OCI-LY3 (cell line): ENCODE measurements around the gene OPN3.

Experiments used
- H2AFZ ChIP-seq: fragments of 200-600, 300-600 bp; shearing (Covaris generic); 2 replicates; pipeline ENCODE4 v1.6.0; 2014; ENCODE audit warnings: antibody characterized with exemption, low read depth, low read length
- H3K27ac ChIP-seq: fragments of 200-600, 300-600 bp; sonication (generic); 2 replicates; pipeline ENCODE4 v1.5.1; 2014; ENCODE audit warnings: mild to moderate bottlenecking, low read length, moderate library complexity, mixed read lengths
- H3K27me3 ChIP-seq: fragments of 200-600, 300-600 bp; sonication (generic); 2 replicates; pipeline ENCODE4 v1.6.1; 2014; ENCODE audit warnings: low read depth, low read length, mixed read lengths
- H3K36me3 ChIP-seq: fragments of 200-600, 300-600 bp; sonication (generic); replicated peaks from 2 replicates; pipeline ENCODE3; 2014; ENCODE audit warnings: low read depth, low read length, mixed read lengths
- H3K4me1 ChIP-seq: fragments of 300-600, 200-600 bp; sonication (generic); 2 replicates; pipeline ENCODE4 v1.6.1; 2014; ENCODE audit warnings: low read length, mixed read lengths
- H3K4me2 ChIP-seq: fragments of 200-600, 300-600 bp; sonication (generic); 2 replicates; pipeline ENCODE4 v1.6.1; 2014; ENCODE audit warnings: low read length, mixed read lengths
- H3K4me3 ChIP-seq: fragments of 300-600, 200-600 bp; sonication (generic); 2 replicates; pipeline ENCODE4 v1.5.1; 2014; ENCODE audit warnings: antibody characterized with exemption, mild to moderate bottlenecking, low read length, moderate library complexity
- H3K79me2 ChIP-seq: fragments of 300-600, 200-600 bp; shearing (Covaris generic); 2 replicates; pipeline ENCODE4 v1.6.1; 2014; ENCODE audit warnings: mild to moderate bottlenecking, low read length, mixed read lengths
- H3K9ac ChIP-seq: fragments of 300-600, 200-600 bp; shearing (Covaris generic); 2 replicates; pipeline ENCODE4 v1.6.0; 2014; ENCODE audit warnings: mild to moderate bottlenecking, low read length, moderate library complexity
- H3K9me3 ChIP-seq: fragments of 200-600, 300-600 bp; shearing (Covaris generic); 2 replicates; pipeline ENCODE4 v1.6.1; 2014; ENCODE audit warnings: low read length, mixed read lengths; ENCODE audit not compliant: insufficient read depth
- H4K20me1 ChIP-seq: fragments of 200-600, 300-600 bp; sonication (generic); 2 replicates; pipeline ENCODE4 v1.6.1; 2016; ENCODE audit warnings: low read length, mixed read lengths; ENCODE audit not compliant: insufficient read depth
- CTCF ChIP-seq: fragments of 200-600, 300-600 bp; sonication (generic); IDR thresholded peaks from 2 replicates; pipeline ENCODE4 v1.5.1; 2014; ENCODE audit warnings: antibody characterized with exemption, low read length, low read depth
- EZH2phosphoT487 ChIP-seq: fragments of 200-600 bp; shearing (Covaris generic); IDR thresholded peaks from 2 replicates; pipeline ENCODE4 v1.6.1; 2018; ENCODE audit warnings: antibody characterized with exemption, mixed run types, low read depth

The OPN3 gene

GRCh38 chr1:241607497-241607896 is 32.7 kb downstream of the OPN3 start:
- Histone ChIP-seq H2AFZ (no peak overlapping the region), H3K79me2 (no peaks in the 10 kb centered on the region), H3K36me3 (no peaks in the 10 kb centered on the region), H3K9me3 (no peaks in the 10 kb centered on the region), H3K4me3 (no peak overlapping the region), H3K4me1 (peaks cover 10% of the 10 kb centered on the region), H3K4me2 (no peak overlapping the region), H3K27me3 (no peaks in the 10 kb centered on the region), H3K27ac (no peak overlapping the region), H3K9ac (no peak overlapping the region), H4K20me1 (no peaks in the 10 kb centered on the region)
- TF ChIP-seq CTCF (no peak), EZH2phosphoT487 (no peak)

GRCh38 chr1:241606544-241606943 is 33.6 kb downstream of the OPN3 start:
- Histone ChIP-seq H3K27me3 (no peaks in the 10 kb centered on the region), H3K4me1 (peaks cover 10% of the 10 kb centered on the region), H2AFZ (no peak overlapping the region), H3K79me2 (no peaks in the 10 kb centered on the region), H3K36me3 (no peaks in the 10 kb centered on the region), H4K20me1 (no peaks in the 10 kb centered on the region), H3K27ac (no peak overlapping the region), H3K9me3 (no peaks in the 10 kb centered on the region), H3K4me2 (no peak overlapping the region), H3K9ac (no peak overlapping the region), H3K4me3 (no peak overlapping the region)
- TF ChIP-seq EZH2phosphoT487 (no peak), CTCF (no peak)

- H3K4me2 ChIP-seq = no peak overlapping the region
- peaks cover 15% of the 10 kb centered on the region for H3K4me1 ChIP-seq
- H3K9ac ChIP-seq = no peak overlapping the region
- no peak for TF ChIP-seq EZH2phosphoT487
- peak; percentile 76 for TF ChIP-seq CTCF
- no peaks in the 10 kb centered on the region for H3K36me3 ChIP-seq
- no peak overlapping the region for H2AFZ ChIP-seq
- H3K79me2 ChIP-seq = no peaks in the 10 kb centered on the region
- no peaks in the 10 kb centered on the region for H3K9me3 ChIP-seq
- no peak overlapping the region for H3K4me3 ChIP-seq
- no peak overlapping the region for H3K27ac ChIP-seq
- H3K27me3 ChIP-seq = no peaks in the 10 kb centered on the region
- no peaks in the 10 kb centered on the region for H4K20me1 ChIP-seq
Observed at GRCh38 chr1:241605146-241605805, 34.9 kb downstream of the OPN3 start.

- H3K79me2 ChIP-seq = no peaks in the 10 kb centered on the region
- TF ChIP-seq EZH2phosphoT487 = no peak
- TF ChIP-seq CTCF = no peak
- H3K9ac ChIP-seq = no peak overlapping the region
- H3K9me3 ChIP-seq = no peaks in the 10 kb centered on the region
- H2AFZ ChIP-seq = no peak overlapping the region
- H4K20me1 ChIP-seq = no peaks in the 10 kb centered on the region
- H3K36me3 ChIP-seq = no peaks in the 10 kb centered on the region
- no peaks in the 10 kb centered on the region for H3K27me3 ChIP-seq
- H3K27ac ChIP-seq = no peak overlapping the region
- H3K4me2 ChIP-seq = no peak overlapping the region
- no peak overlapping the region for H3K4me3 ChIP-seq
- H3K4me1 ChIP-seq = peaks cover 23% of the 10 kb centered on the region
Observed at GRCh38 chr1:241603731-241604245, 36.4 kb downstream of the OPN3 start.
